Measurements from ENCODE around the gene SH3RF2.

The SH3RF2 gene

DNA sequence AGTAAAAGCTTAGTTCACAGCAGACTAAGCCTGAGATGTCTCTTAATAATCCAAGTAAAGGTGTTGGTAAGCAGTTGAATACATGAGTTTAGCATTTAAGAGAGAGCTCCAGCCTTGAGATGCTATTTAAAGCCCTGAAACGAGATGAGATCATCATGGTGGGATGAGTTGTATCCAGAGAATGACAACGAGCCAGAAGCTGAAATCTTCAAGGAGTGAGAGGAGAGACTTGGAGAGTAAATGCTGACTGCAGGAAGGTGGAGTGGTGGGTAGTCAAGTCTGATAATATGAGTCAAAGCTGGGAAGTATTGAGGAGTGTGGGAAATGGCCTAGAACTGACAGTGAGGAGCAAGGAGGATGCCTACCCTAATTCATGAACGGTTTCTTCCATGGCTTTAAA lies 115.3 kb downstream of the SH3RF2 start:
- no peak for DNase-seq

DNA sequence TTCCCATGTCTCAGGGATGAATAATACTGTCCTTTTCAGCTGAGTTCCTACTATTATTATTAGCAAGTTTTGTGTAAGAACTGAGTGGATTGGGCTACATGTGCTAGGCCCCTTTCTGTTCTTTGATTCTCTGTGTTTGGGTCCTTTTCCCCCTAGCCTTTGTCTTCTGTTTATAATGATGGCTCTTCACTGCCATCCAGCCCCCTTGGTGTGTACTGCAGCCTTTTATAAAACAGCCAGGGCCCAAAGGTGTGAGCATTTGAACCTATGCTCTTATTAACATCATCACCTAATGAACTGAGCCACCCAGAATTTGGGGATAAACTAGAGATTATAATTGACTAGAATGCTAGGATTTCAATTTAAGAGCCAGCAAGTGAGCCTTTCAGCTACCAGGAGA lies 116.4 kb downstream of the SH3RF2 start:
- DNase-seq, result no peak

DNA sequence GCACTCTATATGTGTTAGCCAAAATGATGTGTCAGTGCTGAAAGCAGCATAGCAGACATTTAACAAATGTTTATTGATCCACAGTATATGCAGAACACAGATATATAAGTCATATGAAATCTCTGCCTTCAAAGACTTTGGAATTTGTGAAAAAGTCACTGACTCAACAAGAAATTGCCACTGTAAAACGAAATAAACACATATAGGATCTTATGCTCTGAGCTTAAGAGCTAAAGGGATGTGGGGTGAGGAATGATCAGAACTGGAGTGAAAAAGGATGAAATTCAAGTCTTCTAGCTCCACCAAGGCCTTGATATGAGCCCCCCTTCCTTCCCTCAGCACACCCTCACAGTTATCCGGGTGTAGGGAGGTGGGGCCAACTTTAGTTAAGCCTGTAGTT lies 119.1 kb downstream of the SH3RF2 start:
- DNase-seq, result no peak

DNA sequence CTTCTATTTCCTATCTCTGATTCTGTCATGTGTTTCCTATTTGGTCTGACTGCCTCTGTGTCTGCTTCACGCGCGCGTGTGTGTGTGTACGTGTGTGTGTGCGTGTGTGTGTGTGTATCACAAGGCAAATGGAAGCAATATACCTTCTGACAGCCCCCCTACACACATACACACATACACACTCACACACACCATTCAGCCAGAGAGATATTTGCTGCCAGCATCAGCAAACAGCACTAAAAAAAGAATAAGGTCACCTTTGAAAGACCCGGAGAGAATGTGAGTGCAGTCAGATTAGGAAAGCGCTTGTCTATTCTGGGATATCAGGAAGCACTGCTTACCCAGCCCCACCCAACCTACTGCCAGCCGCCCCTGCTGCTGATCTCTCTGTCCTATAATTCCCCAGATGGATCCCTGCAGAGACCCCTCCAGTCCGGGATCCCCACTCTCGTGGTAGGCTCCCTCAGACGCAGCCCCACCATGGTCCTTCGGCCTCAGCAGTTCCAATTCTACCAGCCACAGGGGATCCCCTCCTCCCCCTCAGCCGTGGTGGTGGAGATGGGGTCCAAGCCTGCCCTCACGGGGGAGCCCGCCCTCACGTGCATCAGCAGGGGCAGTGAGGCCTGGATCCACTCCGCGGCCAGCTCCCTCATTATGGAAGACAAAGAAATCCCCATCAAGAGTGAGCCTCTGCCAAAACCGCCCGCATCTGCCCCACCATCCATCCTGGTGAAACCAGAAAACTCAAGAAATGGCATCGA lies 123.3 kb downstream of the SH3RF2 start:
- DNase-seq, result no peak

DNA sequence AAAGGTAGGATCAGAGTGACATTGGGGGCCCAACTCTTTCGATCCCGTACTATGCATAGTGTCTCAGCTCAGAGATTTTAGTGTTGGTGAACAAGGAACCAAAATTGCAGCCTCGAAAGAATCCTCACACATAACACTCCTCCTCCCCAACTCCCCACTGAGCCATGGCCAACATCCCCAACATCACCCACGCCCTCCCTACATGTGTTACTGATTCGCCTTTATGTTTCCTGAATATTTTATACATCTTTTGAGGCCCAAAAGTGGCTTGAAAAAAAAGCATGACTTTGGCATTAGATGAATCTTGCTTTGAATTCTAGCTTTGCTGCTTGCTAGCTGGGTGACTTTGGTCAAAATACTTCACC lies 123.8 kb downstream of the SH3RF2 start:
- no peak for DNase-seq

DNA sequence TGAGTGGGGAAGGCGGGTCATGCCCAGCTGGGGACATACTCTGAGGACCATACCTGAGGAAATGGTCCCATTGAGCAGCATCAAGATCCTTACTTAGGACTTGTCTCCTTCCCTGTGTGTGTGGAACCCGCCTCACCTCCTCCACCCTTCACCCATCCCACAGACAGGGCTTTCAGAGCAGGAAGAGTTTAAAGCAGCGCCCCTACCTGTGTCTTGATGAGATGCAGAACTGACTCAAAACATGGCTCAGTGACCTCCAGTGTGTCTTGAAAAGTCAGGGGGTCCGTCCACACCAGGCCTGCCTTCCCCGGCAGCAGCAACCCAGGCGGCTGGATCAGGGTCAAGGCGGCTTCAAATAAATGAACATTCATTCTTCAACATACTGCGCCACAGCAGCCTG lies 130.6 kb downstream of the SH3RF2 start:
- no peak for DNase-seq

DNA sequence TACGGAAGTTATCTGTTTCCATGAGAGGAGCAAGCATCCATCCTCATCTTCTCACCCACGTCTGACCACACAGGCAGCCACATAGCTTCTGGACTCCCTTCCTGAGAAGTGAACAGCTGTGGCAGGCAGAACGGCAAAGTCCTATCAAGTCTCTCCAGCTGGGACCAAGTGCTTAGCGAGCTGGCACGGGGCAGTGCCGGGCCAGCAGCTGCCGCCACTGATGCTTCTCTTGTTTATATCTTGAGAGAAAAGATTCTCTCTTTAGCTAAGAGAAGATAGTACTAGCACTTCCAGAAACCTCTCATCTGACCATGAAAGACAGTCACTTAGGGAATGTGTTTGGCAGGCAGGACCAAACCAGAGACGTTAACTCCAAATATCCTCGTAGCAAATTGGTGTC lies 131.8 kb downstream of the SH3RF2 start:
- no peak for DNase-seq

DNA sequence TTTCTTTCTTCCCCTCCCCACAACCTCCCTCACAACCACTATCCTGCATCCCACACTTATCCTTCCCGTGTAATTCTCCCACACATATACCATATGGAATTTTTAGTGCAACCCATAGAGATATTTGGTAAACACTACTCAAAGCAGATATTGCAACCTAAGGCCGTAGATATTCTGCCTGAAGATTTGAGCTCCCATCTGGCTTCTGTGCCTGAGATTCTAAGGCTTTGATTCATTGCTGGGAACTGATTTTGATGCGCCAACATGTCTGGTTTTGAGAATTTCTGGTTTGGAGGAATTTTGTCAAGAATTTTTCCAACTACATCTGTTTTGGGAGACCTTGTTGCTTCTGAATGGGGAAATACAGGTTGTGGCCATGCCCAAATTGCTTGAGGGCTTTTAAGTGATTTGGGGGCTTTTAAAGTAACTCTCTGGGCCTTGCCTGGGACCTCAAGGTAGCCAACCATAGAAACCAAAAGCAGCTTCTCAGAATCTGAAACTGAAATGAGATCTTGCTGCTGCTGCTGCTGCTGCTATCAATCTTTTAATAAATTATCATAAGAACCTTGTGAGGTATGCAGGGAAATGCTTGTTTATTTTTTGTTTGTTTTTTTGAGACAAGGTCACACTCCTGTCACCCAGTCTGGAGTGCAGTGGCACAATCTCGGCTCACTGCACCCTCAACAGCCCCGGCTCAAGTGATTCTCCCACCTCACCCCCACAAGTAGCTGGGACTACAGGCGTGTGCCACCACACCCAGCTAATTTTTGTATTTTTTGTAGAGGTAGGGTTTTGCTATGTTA lies 132.8 kb downstream of the SH3RF2 start:
- DNase-seq, result no peak

DNA sequence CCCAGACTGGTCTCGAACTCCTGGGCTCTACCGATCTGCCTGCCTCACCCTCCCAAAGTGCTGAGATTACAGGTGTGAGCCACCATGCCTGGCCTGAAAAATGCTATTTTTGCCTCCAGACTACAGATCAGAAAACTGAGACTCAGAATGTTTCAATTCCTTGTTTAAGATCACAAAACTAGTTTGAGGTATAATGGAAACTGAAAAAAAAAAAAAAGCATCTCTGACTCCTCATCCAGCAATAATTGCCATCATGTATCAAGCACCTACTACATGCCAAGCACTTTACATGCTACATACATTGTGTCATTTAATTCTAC lies 133.4 kb downstream of the SH3RF2 start:
- DNase-seq, result no peak

DNA sequence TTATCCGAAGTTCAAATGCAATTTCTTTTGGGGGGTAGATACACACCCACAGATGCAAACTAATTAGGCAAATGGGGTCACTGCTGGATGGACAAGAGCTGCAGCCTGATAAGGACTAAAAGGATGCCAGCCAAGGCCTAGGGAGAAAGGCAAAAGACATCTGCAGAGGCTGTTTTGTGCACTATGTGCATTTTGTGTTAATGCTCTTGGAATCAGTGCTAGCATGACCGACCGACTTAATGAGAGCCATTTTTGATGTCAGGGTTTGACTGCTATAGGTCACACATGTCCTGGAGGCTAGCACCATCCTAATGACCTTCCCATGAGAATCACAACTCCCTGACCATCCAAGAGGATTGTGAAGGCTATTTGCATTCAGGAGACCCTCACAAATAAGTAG lies 134.4 kb downstream of the SH3RF2 start:
- DNase-seq, result no peak

DNA sequence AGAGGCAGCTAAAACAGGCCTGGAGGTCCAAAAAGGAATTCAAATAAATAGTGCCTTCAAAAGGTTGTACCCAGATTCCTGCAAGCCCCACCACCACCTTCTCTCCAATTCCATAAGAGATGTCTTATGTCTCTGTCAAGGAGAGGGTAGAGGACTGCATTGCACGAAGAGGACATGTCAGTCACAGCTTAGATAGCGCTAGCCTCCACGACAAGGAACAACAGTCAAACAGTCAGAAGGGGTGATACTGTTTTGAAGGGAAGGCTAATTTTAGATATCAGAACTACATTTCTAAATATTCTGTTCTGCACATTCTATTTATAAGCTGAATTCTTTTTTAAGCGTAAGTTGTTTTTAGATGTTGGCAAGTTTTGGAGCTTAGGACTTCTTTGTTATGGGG lies 134.8 kb downstream of the SH3RF2 start:
- DNase-seq, result no peak

DNA sequence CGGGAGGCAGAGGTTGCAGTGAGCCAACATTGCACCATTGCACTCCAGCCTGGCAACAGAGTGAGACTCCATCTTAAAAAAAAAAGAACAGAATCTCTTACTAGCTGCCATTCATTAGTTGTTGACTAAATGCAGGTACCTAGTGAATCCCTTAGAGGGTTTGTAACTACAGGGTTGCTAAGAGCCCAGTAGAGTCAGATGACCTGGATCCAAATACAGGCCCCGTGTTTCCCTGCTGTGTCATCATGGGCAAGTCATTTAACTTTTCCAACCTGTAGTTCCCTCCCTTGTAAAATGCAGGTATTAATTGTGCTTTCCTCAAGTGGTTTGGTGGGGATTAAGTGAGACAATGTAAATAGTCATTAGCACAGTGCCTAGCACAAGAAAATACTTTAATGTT lies 136.2 kb downstream of the SH3RF2 start:
- no peak for DNase-seq

DNA sequence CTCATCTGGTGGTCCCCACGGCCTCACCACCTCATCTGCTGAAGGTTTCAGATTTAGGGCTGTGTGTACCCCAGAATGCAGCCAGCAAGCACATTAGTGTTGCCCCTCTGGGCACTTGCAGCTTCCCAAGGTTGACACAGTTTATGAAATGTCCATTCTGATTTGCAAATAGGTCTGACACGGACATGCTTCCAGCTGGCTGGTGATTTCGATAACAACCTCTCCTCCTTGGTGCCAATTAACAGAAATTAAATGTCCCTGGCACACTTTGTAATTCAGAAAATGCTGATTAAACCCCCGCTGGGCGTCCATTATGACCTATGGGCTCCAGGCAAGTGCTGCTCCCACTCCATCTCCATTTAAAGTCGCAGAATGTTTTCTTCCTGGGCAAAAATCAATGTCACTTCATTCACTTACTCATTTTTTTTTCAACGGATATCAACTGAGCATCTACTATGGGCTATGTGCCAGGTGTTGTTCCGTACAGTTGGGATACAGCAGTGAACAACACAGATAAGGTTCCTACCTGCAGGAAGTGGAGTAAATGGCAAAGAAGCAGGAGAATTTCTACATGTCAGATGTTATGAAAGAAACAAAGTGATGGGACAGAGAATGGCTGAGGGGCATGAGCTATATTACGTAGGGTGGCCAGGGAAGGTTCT lies 137.0 kb downstream of the SH3RF2 start:
- no peak for DNase-seq

DNA sequence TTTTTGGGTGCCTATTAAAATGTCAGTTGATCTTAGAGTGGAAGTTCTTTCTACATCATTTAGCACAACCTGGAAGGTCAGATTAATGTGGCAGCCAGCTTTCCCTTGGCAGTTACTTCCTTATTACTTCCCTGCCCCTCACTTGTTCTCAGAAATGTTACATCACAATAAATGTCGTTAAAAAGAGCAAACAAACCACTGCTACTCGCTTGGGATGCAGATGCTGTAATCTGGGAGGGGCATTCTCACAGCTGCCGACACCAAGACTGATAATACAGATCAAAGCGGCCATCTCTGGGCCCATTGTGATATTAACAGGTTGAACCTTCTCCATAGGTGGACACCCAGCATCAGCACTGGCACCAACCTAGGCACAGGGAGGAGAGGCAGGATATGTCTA lies 139.7 kb downstream of the SH3RF2 start:
- no peak for DNase-seq

DNA sequence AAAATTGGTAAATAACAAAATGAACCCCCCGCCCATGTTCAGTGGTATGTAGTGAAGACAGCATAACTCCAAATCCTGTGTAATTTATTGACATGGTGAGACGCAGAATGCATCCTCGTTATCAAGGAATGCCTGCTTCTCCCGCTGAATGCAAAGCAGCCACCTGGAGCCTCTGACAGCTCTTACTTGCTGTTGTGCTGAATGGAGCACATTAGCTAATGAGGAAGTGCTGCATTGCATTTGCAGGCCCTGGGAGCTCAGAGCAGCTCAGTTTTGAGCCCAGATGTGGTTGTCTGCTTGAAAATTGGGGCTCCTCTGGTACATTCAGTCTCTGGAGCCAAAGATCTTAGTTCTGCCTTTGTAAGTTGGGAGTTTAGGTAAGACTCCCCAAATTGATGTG lies 140.1 kb downstream of the SH3RF2 start:
- DNase-seq, result no peak

DNA sequence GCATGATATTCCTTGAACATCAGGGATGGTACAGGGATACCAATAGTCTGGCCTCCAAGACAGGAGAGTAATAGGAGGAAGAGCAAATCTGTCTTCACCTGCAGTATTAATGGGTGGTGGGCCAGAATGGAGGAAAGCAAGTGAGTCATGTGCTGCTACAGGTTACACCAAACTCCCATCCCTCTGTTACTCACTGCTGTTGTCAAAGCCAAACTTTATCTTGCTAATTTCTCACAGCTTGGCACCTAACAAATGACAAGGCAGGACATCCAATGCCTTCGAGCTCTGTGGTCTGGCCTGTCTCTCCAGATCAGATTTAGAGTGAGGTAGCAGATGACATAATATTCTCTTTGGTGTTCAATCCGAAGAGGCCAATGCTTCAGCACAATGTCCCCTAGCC lies 142.2 kb downstream of the SH3RF2 start:
- no peak for DNase-seq

DNA sequence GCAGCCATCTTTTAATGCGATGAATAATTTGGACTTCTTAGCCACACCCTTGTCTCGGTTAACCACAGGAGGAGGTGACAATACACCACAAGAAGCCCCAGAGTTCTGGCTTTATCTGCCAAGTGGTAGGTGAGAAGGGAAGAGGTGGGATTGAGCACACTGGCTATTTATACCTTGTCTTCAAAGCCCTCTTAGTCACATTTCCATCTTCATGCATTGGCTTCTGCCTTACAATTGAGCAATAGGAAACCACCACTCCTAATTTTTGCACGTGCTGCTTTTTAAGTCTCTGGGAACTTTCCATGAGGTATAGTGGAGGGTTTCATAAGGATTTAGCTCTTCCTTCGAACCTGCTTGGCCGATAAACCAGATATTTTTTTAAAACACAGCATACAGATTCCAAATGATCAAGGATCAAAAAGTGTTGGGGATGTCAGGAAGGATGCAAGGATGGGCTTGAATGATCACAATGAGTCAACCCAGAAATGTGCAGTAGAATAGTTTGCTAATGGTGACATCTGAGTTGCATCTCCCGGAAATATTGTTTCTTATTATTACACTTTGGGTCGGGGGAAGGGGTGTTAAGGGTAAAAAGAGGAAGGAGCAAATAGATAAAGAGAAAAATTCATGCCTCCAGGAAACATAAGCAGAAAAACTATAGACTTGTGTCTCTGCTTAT lies 143.5 kb downstream of the SH3RF2 start:
- DNase-seq, result no peak

DNA sequence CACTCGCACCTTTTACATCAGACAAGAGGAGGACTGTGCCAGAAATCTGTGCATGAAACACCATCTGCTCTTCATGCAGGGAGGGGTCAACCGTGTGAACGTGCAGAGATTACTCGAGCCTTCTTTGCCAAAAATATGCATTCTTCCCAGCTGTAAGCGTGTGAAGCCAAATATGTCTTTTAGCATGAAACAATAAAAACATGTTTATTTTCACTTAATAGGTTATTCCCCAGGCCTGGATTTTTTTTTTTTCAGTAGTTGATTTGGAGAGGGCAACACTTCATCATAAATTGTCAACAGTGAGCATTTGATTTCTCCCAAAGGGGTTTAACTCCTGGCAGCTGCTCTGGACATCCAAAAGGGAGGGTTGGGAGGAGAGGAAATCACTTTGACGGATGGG lies 145.2 kb downstream of the SH3RF2 start:
- peak; percentile 17 for DNase-seq

DNA sequence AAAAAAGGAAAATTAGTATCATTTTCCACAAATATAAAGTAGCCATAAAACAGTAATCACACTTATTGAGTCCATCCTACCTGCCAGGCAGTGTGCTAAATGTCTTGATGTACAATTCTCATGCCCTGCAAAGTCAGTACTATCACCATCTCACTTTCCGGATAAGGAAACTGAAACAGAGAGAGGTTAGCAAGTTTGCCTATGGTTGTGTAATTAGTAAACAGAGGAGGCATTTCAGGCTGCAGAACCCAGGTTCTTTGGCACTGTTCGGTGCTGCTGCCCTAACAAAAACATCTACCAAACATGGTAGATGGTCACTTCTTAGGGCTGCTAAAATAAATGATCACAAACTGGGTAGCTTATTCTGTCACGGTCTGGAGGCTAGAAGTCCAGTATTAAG lies 146.4 kb downstream of the SH3RF2 start:
- DNase-seq, result no peak

DNA sequence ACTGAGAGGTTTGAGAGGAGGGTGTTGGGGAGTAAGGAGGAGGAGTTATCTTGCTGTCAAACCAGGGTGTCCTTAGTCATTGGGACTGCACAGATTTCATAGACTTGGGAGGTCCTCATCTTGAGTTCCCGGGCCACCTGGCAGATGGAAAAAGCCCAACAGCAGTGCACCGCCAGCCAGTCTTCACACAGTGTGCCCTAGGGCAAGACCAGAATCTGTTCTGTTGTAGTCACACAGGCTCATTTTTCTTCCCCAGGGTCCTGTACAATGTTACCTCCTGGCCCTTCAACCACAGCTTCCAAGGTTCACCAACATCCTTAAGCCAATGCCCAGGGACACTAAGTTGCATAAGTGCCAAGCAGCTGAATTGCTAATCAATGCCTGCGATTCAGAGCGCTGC lies 148.0 kb downstream of the SH3RF2 start:
- DNase-seq, result no peak

DNA sequence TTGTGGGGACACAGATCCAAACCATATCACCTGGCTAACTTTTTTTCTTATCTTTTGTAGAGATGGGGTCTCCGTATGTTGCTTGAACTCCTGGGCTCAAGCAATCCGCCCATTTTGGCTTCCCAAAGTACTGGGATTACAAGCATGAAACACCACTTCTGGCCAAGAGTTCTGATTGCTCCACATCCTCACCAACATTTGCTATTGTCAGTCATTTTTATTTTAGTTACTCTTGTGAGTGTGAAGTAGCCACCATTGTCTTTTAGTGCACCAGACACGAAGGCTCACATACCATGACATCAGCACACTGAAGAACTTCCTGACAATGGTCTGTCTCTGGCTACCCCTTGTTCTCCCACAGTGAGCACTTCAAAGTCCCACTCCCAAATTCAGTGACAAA lies 151.7 kb downstream of the SH3RF2 start:
- no peak for DNase-seq

DNA sequence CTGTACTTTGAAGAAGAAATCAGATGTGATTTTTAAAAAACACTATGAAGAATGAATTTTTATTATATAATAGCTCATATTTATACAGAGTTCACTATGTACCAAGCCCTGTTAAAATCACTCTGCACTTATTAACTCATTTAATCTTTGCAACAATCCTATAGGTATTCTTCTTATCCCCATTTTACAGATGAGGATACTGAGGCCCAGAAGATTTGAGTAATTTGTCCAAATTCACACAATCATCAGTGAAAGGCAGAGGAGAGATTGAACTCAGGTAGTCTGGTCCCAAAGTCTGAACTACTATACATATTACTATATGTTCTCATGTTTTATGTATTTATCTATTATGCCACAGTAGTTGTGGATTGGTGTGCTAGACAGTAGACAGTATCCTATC lies 152.9 kb downstream of the SH3RF2 start:
- DNase-seq, result no peak

DNA sequence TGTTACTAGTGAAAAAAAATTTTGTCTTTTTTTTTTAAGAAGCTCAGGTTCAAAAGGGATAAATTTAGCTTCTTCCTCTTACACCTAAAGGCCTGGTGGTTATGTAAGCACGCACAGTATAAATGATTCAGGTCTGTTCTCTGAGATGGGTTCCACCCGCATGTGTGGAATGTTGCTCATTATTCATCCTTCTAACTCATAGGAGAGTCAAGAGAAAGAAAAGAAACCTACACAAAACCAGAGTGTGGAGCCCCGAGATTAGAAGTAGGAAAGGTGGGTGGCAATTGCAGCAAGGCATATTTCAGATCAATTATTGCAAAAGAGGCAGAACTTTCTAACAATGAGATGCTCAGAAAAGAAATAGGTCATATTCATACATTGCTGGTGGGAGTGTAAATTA lies 155.5 kb downstream of the SH3RF2 start:
- no peak for DNase-seq

DNA sequence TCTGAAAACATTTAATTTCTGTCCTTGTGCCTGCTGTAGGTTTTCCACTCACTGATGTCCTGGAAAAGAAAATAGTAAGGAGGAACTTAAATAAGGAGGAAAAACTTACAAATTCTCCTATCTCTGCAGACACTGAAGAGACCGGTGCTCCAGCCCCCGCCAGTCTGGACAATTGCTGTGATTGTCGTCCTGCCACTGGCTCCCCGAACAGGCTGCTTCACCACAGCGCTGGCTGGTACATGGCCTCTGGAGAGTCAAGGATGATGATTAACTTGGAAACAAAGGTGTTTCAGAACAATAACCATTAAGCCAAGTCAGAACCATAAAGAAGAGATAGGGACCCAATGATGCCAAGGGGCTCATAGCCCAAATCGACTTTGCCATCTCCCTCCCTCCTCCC lies 161.7 kb downstream of the SH3RF2 start:
- no peak for DNase-seq

Measured in NCI-H1694 (cell line).